ENCODE measurements around the gene MMP14. TPM values are rescaled to one million over a fixed set of nuclear protein-coding genes. Genes with fewer than 3 reads are reported as not detected.

The MMP14 gene
- total RNA-seq, 1 experiment from 2014 or later: 57.2 TPM

DNA sequence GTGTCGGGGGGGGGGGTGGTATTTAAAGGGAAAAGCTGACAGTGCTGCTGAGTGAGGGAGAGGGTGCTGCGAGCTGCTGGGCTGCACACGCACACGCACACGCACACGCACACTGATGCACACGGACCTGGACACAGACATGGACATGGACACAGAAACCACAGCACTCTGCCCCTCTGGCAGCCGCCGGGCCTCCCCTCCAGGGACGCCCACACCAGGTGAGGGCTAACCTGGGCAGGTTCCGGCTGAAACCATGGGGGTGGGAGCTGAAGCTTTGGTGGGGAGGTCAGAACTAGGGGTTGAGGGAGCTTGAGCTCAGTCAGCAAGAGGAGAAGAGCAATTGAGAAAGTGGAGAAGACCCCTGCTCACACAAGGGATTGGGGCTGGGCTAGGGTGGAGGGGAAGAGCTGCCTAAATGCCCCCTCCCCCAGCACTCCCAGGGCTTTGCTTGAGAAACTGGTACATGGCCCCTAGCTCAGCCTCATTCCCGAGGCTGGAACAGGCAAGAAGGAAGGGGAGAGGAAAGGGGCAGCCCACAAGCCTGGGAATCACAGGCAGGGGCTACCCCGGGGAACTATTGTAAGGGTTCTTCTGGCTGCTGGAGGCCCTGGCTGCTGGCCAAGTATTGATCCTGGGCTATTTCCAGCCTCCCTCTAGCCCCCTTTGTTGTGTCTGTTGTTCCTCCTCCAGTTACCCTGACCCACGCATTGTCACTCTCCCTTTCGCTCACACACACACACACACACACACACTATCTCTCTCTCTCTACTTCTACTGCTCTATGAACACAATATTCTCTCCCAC is 47.0 kb downstream of the MMP14 start, which contains the start of gene REM2:
REM2 (plus strand) TSS at position 50 of the 804 bp plus-strand sequence; CDS start at position 116, 66 bp downstream.
- BruUV-seq (replicated peaks): no TSS peak
- no peak within 1 kb of the TSS for H3K4me3 ChIP-seq (ENCODE audit: low read depth, low read length)
- Mint-ChIP-seq H3K27ac (ENCODE audit: unreplicated experiment) (peak within 1 kb of the TSS; percentile 40), H3K9me3 (ENCODE audit: unreplicated experiment) (no peaks in the 10 kb centered on the region), H3K36me3 (ENCODE audit: insufficient read depth, unreplicated experiment) (peaks cover 11% of the 10 kb centered on the region), H3K4me3 (ENCODE audit: unreplicated experiment) (no peak within 1 kb of the TSS), H3K4me1 (ENCODE audit: low read depth, unreplicated experiment) (peaks cover 19% of the 10 kb centered on the region), H3K27me3 (ENCODE audit: insufficient read depth, unreplicated experiment) (no peaks in the 10 kb centered on the region)
- POLR2A ChIA-PET: interaction anchor here (1.0 kb wide), 1 partner anchor 62 kb away, joined by 5 read pairs; no protein-coding TSS in a partner anchor
- intact Hi-C loops (cut with micrococcal nuclease; ENCODE audit: unreplicated experiment): no loop called here
- CTCF ChIA-PET: interaction anchor here (1.2 to 1.8 kb wide), 3 partner anchors 9 to 31 kb away, joined by 3 to 6 read pairs (median 6); no protein-coding TSS in a partner anchor
- H3K4me1 ChIP-seq: peaks cover 16% of the 10 kb centered on the region
- TF ChIP-seq, protein P1, sequence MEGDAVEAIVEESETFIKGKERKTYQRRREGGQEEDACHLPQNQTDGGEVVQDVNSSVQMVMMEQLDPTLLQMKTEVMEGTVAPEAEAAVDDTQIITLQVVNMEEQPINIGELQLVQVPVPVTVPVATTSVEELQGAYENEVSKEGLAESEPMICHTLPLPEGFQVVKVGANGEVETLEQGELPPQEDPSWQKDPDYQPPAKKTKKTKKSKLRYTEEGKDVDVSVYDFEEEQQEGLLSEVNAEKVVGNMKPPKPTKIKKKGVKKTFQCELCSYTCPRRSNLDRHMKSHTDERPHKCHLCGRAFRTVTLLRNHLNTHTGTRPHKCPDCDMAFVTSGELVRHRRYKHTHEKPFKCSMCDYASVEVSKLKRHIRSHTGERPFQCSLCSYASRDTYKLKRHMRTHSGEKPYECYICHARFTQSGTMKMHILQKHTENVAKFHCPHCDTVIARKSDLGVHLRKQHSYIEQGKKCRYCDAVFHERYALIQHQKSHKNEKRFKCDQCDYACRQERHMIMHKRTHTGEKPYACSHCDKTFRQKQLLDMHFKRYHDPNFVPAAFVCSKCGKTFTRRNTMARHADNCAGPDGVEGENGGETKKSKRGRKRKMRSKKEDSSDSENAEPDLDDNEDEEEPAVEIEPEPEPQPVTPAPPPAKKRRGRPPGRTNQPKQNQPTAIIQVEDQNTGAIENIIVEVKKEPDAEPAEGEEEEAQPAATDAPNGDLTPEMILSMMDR (IDR thresholded peaks at IDR 0.05; ENCODE audit: insufficient read depth in 1 of 2, low read depth in 1 of 2, low read length in 1 of 2, severe bottlenecking in 1 of 2, unreplicated experiment in 1 of 2): no peak
- no peaks in the 10 kb centered on the region for H3K27me3 ChIP-seq (replicated peaks; ENCODE audit: control insufficient read depth, insufficient read depth, low read length)
- H3K9me3 ChIP-seq: no peaks in the 10 kb centered on the region
- no peaks in the 10 kb centered on the region for H3K36me3 ChIP-seq (ENCODE audit: control insufficient read depth, insufficient read depth, low read length)
- no peak for DNase-seq

DNA sequence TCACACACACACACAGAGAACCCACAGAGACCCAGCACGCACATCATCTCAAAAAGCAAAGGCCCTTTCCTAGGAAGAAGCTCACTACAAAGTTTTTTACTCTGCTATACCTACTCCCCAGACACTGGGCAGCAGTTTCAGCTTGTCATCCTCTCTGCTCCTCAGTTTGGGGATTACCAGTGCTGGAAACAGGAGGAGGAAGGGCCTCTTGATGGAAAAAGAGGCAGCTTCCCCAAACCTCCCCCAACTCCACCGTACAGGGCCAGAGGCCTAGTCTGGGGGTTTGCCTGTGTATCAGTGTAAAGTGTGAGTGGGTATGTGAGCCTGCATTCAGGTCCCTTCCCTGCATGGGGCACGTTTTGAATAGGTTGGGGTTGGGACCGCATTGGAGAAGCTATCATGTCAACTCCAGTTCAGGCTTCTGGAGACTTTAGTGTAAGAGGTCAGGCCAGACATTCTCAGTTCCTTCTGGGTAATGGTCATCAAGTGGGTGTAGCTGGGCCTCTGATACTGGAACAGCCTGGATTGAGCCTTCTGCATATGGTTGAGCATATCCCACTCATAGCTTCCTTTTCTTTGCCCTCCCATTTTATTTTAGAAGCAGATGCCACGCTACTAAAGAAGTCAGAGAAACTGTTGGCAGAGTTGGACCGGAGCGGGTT is 47.8 kb downstream of the MMP14 start:
- Mint-ChIP-seq H3K9me3 (ENCODE audit: unreplicated experiment) (no peaks in the 10 kb centered on the region), H3K4me1 (ENCODE audit: low read depth, unreplicated experiment) (peaks cover 13% of the 10 kb centered on the region), H3K27ac (ENCODE audit: unreplicated experiment) (no peak overlapping the region), H3K36me3 (ENCODE audit: insufficient read depth, unreplicated experiment) (peaks cover 11% of the 10 kb centered on the region), H3K27me3 (ENCODE audit: insufficient read depth, unreplicated experiment) (no peaks in the 10 kb centered on the region), H3K4me3 (ENCODE audit: unreplicated experiment) (no peak overlapping the region)
- Histone ChIP-seq H3K36me3 (ENCODE audit: control insufficient read depth, insufficient read depth, low read length) (no peaks in the 10 kb centered on the region), H3K4me1 (peaks cover 9% of the 10 kb centered on the region), H3K4me3 (ENCODE audit: low read depth, low read length) (no peak overlapping the region), H3K27me3 (replicated peaks; ENCODE audit: control insufficient read depth, insufficient read depth, low read length) (no peaks in the 10 kb centered on the region), H3K9me3 (no peaks in the 10 kb centered on the region)
- BruUV-seq (replicated peaks): no TSS peak
- ChIA-PET POLR2A (no interaction called here), CTCF (interaction anchor here (1.8 to 2.0 kb wide), 2 partner anchors 12 to 13 kb away, joined by 6 to 8 read pairs; partner anchors contain the start of gene LRP10)
- no peak for DNase-seq
- TF ChIP-seq, protein P1 (IDR thresholded peaks at IDR 0.05; ENCODE audit: insufficient read depth in 1 of 2, low read depth in 1 of 2, low read length in 1 of 2, severe bottlenecking in 1 of 2, unreplicated experiment in 1 of 2): no peak
- intact Hi-C loops (cut with micrococcal nuclease; ENCODE audit: unreplicated experiment): no loop called here

DNA sequence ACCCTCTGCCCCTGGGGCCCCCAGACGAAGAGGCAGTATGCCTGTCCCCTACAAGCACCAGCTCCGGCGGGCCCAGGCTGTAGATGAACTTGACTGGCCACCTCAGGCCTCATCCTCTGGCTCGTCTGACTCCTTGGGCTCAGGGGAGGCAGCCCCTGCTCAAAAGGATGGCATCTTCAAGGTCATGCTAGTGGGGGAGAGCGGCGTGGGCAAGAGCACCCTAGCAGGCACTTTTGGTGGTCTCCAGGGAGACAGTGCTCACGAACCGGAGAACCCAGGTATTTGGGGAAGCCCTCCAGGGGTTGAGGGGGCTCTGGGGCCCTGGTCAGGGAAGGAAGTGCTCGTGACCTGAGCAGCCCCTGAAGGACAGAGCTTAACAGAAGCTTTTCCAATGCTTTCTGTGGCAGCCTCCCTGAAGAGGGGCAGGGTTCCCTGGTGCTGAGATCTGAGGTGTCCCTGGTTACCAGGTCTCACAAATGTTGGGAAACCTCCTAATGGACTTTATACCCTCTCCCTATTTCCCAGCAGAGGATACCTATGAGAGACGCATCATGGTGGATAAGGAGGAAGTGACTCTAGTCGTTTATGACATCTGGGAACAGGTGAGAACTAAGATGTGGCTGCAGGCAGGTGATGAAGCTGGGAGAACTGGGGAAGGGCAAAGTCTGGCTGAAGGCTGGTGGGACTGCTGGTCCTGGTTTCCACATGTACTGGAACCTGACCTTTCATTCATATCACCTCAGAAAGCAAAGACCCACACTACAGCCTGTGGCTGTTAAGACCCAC is 48.5 kb downstream of the MMP14 start:
- H3K36me3 Mint-ChIP-seq (ENCODE audit: insufficient read depth, unreplicated experiment): peaks cover 11% of the 10 kb centered on the region
- no TSS peak for BruUV-seq (replicated peaks)

More for the DNA sequence above, 48.5 kb downstream of the MMP14 start:
- no peaks in the 10 kb centered on the region for H3K9me3 Mint-ChIP-seq (ENCODE audit: unreplicated experiment)
- Histone ChIP-seq H3K9me3 (no peaks in the 10 kb centered on the region), H3K36me3 (ENCODE audit: control insufficient read depth, insufficient read depth, low read length) (no peaks in the 10 kb centered on the region), H3K4me1 (peaks cover 4% of the 10 kb centered on the region), H3K4me3 (ENCODE audit: low read depth, low read length) (no peak overlapping the region), H3K27me3 (replicated peaks; ENCODE audit: control insufficient read depth, insufficient read depth, low read length) (no peaks in the 10 kb centered on the region)
- no peak overlapping the region for H3K27ac Mint-ChIP-seq (ENCODE audit: unreplicated experiment)
- TF ChIP-seq, protein P1 (IDR thresholded peaks at IDR 0.05; ENCODE audit: insufficient read depth in 1 of 2, low read depth in 1 of 2, low read length in 1 of 2, severe bottlenecking in 1 of 2, unreplicated experiment in 1 of 2): no peak
- H3K27me3 Mint-ChIP-seq (ENCODE audit: insufficient read depth, unreplicated experiment): no peaks in the 10 kb centered on the region
- intact Hi-C loops (cut with micrococcal nuclease; ENCODE audit: unreplicated experiment): no loop called here
- CTCF ChIA-PET: interaction anchor here (2.0 kb wide), 1 partner anchor 13 kb away, joined by 8 read pairs; the partner anchor contains the start of gene LRP10
- peaks cover 8% of the 10 kb centered on the region for H3K4me1 Mint-ChIP-seq (ENCODE audit: low read depth, unreplicated experiment)
- POLR2A ChIA-PET: no interaction called here
- peak overlapping the region; percentile 27 for H3K4me3 Mint-ChIP-seq (ENCODE audit: unreplicated experiment)
- DNase-seq: no peak

Data from Caco-2 (cell line).